CD4-positive, alpha-beta T cell treated with Interleukin-12 subunit alpha and Interleukin-12 subunit beta, for 1 hour (primary cell): ENCODE measurements around the gene MAPRE2.

Experiments
- DNase-seq: peaks from one replicate; pipeline ENCODE4 v3.0.0-alpha.2; 2020

The MAPRE2 gene

DNA sequence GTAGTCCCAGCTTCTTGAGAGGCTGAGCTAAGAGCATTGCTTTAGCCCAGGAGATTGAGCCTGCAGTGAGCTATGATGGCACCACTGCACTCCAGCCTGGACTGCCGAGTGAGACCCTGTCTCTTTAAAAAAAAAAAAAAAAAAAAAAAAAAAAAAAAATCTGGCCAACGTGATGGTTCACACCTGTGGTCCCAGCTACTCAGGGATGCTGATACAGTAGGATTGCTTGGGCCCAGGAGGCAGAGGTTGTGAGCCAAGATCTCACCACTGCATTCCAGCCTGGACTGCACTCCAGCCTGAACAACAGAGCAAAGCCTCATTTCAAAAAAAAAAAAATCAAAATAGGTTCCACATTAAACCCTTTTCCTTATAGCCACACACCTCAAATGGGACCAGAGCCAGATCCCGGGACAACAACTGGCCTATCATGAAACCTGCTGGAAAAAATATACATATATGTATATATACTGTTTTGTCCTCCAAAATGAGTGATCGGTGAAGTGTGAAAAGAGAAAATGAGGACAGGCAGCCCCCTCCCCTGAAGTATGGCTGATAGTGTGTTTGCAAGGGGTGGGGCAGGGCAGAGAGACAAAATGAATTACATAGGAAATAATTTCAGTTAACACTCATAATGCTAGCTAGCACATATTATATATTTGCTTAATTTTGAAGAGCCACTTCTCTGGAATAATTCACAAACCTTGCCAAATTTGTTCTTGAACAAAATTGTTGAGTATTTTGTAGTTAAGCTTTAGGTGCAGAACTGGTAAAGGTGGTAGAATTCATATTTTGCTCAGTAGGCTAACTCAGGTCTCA, 22.9 kb downstream of the MAPRE2 start:
- DNase-seq, result no peak

DNA sequence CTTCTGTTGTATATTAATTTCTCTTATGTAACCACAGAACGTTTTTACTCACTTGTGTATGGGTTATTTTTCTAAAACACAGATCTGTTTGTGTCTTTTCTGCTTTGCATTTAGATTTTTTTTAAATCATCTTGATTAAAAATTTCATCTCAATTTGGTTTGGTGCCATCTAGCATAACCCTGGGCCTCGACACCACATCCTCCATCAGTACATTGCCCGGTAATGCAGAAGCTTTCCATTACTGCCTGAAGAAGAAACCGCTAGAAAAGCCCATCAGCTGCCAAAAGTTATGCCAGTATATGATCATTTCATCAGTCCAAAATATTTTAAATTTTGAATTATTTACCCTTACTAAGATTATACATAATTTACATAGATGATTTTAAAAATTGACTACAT, 26.2 kb downstream of the MAPRE2 start:
- DNase-seq, result no peak

DNA sequence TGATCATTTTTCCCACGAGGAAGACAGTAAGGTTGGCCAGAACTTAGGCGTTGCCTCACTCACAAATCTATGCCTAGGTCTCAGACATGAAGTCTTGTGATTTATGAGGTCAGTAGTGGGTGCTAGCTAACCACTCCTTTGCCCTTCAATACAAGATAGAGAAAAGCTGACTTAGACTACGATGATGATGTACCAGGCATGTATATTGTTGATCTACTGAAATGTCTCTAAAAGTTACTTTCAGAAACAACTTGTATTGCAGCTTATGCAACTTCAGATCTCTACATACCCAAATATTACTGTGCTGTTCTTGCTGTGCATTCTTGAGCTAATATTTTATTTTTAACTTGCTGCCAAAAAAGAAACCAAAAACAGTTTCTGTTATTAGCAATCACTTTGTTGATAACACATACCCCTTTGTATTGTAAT, 30.6 kb downstream of the MAPRE2 start:
- DNase-seq, result no peak

DNA sequence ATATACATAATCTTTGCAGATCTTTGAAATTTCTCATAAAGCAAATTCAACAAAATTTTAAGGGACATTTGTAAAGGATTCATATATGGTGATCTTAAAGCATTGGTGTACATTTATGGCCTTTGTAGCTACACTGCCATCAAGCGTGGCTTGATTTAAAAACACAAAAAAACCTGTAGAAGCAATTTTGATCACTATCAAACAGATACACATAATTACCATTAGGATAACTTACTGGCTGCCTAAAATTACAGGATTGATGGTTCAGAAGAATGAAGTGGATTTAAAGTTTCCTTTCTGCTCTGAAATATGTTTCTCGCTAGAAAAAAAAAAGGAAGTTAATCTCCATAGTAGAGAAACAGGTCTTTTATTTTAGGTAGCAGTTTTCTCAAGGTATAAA, 31.4 kb downstream of the MAPRE2 start:
- no peak for DNase-seq

DNA sequence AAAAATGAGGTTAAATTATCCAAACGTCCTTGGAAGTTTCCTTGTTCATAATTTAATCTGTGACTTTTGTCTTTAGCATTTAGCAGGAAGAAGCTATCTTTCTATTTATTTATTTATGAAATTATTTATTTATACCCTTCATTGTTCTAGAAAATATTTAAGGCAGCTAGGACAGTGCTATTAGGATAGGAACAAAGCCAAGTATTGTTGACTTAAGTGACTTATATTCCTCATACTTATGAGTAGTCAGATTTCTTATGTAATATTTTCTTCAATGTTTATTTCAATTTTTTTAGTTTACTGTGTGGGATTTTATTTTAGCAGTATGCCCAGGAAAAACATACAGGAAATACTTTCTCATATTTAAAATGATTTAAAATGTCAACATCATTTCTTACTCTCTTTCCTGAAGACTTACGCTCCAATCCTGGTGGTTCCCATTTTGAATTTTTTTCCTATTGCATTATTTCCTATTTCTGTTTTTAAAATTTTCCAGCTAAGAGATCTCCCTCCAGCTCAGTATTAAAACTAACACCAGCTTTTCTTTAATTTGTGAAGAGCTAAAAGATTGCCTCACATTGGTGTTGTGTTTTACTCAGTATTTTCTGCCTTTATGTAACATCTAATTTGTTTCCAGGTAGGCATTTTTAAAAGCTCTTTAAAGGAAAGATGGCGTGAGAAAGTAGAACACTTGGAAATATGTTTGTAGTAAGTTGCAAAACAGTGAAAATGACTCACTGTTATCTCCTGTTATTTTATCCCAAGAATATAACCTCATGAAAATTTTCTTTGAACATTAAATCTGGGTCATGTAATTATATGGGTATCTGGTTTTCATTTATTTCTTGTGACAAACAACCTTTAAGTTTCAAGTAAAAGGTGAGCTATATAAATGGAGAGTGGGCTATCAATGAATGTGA, 32.2 kb downstream of the MAPRE2 start:
- no peak for DNase-seq

DNA sequence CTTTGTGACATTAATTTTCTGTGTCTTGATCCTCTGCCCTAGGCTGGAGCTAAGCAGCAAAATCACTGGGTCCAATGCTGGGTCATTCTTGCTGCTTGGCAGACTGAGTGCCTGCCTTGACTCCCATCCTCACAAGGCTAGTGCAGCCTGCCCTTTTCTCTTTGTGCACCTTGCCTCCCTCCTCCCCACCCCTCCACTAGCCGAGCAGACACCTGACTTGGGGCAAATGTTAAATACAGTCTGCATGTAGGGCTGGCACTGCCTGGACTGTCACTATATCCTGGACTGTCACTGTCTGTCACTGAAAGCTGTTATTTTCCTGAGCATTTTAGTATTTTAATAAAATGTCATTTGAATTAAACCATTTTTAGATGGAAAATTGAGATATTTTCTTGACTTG, 33.4 kb downstream of the MAPRE2 start:
- DNase-seq, result no peak

DNA sequence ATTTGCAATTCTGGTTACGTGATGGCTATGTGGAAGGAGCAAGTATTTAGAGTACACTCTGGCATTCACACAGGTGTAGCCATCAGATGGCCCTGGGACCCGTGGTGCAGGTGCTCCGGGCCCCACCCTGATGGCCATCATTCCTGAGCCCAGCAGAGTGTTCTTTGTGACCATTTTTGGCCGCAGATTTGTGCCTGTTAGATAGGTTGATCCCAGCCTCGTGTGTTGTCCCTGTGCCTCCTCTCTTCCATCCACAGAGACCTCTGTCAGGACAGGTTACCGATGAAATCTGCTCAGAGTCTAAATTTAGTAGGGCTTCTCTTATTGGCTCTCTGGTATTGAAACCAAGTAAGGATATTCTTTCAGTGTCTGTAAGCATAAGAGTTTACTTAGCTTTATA, 33.9 kb downstream of the MAPRE2 start:
- DNase-seq, result no peak

DNA sequence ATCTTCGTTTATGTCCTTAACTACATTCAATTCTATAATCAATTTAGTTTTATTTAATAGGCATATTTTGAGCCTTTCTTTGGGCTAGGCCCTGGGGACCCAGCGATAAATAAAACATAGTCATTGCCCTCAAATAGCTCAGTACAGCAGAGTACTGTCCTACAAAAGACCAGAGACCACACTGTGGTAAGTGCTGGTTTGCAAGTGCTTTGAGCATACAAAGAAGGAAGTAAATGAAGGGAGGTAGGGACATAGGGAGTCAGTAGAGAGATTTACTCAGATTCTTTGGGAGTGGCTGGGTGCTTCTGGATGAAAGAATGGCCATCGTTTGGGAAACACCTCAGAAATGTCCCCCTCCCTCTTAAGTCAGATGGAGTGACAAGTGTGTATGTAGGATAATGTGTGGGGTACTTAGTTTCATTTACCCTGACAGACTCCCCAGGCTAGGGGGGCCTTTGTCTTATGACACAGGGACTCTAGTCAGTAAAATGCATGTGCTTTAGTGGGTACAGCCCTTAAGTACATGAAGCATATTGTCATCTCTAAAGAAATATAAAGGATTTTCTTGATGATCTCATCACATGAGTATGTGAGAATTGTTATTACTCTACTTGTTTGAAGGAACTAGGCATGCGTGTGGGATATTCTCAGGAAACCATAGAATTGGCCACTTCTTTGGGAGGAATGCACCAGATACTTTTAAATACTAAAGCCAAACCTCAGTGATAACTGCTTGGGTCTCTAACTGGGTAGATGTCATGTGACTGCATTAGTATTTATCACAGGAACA, 35.1 kb downstream of the MAPRE2 start:
- DNase-seq, result no peak

DNA sequence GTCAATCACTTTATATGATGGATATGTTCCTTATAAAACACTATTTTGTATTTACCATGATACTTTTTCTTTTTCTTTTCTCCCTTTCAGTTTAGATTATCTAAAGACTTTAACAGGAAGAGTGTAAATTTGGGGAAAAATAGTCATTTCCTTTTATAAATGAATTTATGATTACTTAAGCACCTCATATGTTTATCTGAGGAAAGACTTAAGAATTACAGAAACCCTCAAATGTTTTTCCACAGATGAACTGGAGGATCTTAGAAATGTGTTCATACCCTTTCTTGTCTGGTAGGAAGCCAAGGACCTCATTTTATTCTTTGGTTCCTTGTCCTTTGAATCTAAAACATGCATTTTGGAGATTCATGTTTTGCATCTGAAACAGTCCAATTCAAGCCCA, 36.7 kb downstream of the MAPRE2 start:
- no peak for DNase-seq

DNA sequence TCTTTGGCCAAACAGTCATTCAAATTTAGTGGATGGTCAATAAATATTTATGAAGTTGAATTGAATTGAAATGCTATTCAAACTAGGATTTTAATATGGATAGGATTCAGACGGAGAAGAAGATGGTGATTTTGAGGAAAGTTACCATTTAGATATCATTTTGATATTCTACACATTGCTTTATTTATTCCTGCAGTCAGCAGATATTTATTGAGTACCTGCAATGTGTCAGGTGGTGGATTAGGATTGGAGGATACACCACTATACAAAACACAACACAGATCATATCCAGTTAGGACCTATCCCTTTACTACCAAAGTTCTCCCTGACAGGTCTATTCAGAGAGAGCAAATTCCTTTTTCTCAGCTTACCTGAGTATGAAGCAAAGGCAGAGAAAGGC, 38.8 kb downstream of the MAPRE2 start:
- DNase-seq, result no peak

DNA sequence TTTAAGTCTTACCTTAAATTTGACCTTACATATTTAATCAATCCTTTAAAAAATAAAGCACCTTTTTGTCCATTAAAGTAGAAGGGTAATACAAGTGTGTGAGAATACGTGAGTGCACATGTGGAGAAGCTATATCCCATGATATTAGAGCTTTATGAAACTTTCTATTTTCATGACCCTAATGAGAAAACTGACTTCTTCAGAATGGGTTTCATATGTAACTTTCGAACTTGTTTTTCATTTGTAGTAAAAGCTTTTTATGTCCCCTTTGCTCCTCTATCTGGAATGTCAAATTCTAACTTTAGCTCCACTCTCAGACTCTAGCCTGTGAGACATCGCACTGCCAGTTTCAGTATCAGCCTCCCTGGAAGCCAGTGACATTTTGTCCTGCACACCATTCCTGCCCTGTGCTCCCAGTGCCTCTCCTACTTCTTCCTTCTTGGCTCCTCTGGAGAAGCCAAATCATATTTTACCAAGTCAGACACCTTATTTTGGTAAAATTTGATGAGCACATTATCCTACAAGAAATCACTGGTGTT, 42.0 kb downstream of the MAPRE2 start:
- DNase-seq, result no peak

DNA sequence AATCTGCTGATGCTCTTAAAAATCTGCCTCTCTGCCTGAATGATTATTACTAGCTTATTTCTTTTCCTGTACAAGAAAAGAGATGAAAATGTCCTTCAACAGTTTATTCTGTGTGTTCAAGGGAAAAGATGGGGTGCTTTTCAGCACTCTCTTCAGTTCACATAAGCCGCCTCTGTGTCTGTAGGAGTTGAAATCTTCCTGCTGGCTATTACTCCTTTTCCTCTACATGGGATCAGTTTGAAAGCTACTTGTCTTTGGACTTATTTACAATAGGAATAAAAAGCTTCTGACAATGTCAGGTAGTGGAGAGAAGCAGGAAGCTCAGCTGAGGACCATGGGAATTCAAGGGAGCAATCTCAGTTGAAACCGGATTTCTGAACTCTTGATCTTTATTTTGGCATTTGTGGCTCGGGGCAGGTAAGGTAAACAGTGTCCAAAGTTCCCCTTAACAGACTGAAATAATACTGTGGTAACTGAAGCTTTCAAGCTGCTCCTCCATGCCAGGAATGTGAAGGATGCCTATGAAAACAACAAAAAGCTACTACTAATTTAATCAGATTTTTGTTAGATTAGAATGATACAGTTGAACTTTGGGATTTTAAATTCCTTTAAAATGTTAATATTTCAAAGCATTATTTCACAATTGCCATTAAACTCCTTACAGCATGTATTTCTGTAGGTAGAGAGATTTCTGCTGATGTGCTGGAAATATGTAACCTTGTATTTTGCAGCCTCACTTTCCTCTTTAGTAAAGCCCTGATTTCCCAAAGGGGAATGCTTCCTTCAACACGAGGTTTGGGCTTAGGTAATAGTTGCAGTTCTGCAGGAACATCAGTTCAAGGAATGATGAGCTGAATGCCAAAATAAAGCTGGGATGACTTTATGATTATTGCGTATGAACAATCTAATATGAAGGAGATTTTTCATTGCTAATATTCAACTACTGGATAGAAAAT, 43.6 kb downstream of the MAPRE2 start:
- no peak for DNase-seq

DNA sequence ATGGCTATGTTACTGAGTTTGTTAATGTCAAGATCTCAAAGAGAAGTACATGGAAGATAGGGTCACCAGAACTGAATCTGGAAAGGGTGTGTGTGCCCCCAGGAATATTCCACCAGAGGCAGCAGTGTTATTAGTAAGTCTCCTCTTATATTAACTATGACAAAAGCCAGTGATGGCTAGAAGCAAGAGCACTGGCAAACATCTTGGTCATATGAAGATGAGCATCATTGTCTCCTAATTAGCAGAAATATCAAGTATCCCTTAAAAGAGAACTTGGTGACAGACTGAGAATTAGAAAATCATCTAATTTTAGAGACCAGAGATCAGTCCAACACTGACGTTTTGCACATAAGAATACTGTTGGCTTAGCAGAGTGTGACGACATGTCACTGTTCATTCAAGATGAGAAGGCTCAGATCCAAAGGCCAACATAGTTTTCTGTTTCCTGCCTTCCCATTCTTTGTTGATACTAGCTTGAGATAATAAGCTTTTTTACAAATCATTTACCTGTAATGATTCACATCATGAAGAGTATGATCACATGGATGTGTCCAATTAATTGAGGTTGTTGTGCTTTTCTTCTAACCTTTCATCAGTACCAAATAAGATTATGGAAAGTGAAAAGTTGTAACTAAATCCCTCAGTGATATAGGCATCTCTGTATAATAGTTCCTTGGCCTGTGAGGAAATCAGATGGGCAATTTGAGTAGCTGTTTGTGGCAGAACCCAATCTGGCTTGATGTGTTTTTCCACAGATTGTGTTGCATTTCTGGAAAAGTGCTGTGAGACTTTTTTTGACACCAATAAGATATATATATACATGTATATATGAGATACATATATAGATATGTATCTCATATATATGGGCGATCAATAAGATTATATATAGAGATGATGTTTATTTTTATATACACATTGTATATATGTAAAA, 44.5 kb downstream of the MAPRE2 start:
- DNase-seq, result no peak

DNA sequence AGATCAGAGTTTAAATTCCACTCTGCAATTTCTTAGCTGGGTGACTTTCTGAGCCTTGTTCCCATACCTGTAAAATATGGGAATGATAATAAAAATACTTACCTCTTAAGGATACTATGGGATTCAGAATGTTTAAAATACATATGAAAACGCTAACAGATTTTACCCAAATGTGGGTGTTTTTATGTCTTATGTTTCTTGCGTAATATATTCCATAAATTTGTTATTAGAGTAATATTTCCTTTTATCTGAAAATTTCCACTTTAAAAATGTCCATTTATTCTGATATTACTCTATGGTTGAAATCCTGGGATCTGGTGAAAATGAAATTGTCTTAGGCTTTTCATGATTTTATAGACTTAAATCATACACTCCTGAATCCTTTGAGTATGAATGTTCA, 45.5 kb downstream of the MAPRE2 start:
- DNase-seq, result no peak

DNA sequence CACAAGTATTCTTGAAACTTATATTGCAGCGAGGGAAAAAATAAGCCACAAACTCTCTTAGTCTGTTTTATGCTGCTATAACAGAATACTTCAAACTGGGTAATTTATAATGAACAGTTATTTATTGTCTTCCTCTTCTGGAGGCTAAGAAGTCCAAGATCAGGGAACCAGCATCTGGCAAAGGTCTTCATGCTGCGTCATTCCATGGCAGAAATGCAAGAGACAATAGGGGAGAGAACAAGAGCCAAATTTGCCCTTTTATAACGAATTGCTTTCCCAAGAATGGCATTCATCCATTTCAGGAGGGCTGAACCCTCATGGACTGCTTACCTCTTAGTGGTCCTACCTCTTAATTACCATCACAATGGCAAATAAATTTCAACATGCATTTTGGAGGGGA, 46.5 kb downstream of the MAPRE2 start:
- no peak for DNase-seq

DNA sequence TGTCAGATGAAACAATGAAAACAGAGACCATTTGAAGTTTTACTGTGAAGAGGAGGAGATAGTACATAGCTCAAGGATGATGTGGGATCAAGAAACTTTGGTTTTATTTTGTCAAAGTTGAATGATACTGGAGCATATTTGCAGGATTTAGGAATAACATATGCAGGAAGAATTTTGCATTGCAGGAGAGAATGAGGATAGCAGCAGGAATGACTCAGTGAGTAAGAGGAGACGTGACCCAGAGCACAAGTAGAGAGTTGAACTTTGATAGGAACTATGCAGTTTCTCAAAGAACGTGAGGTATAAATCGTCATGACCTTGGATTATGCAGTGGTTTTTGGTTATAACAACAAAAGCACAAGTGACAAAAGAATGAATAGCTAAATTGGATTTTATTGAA, 47.7 kb downstream of the MAPRE2 start:
- no peak for DNase-seq

DNA sequence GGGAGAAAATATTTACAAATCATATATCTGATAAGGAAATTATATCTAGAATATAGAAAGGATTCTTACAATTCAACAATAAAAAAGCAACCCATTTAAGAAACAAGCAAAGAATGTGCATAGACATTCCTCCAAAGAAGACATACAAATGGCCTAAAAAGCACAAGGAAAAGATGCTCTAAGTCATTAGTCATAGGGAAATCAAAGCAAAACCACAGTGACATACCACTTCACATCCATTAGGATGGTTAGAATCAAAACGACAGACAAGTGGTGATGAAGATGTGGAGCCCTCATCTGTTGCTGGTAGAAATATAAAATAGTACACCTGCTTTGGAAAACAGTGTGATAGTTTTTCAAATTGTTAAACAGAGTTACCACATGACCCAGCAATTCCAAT, 48.2 kb downstream of the MAPRE2 start:
- no peak for DNase-seq

DNA sequence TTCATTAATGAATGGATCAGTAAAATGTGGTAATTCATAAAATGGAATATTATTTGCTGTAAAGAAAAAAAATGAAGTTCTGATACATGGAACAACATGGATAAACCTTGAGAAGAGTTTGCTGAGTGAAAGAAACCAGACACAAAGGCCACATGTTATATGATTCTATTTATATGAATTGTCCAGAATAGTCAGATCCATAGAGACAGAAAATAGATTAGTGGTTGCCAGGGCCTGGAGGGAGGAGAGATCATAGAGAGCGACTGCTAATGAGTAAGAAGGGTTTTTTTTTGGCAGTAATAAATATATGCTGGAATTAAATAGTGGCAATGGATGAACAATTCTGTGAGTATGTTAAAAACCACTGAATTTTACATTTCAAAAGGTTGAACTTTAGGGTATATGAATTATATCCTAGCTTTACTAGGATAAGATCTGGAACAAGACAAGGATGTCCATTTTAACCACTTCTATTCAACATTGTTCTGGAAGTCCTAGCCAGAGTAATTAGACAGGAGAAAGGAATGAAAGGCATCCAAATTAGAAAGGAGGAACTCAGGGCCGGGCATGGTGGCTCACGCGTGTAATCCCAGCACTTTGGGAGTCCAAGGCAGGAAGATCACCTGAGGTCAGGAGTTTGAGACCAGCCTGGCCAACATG, 48.8 kb downstream of the MAPRE2 start:
- no peak for DNase-seq

DNA sequence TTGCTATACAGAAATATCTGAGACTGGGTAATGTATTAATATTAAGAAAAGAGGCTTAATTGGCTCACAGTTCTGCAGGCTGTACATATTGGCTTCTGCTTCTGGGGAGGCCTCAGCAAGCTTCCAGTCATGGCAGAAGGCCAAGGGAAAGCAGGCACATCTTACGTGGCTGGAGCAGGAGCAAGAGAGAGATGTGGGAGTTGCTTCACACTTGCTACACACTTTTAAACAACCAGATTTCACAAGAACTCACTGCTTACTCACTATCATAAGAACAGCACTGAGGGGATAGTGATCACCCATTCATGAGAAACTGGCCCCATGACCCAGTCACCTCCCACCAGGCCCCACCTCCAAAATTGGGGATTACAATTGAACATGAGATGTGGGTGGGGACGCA, 50.6 kb downstream of the MAPRE2 start:
- no peak for DNase-seq
